CD4-positive, alpha-beta memory T cell (primary cell): Measurements from ENCODE around the gene GATM. TPM values are rescaled to one million over a fixed set of nuclear protein-coding genes. Genes with fewer than 3 reads are reported as not detected.
A peak's percentile ranks its signal among the peaks of the same experiment; 100 is the strongest.

Experiments used
- CTCF ChIA-PET: fragments of 350-600 bp; sonication (Branson Sonifier 250); formaldehyde crosslinking; loops from one replicate; lab custom pipeline; 2021; ENCODE audit warnings: inconsistent platforms; ENCODE audit not compliant: partially characterized antibody; lab: Charles Lee
- POLR2A ChIA-PET: fragments of 350-600 bp; sonication (Branson Sonifier 250); formaldehyde crosslinking; loops from one replicate; lab custom pipeline; 2021; ENCODE audit not compliant: partially characterized antibody; lab: Charles Lee
- DNase-seq, 5 donors: peaks; one replicate each; pipeline versions ENCODE4 v3.0.0 to v3.0.0-alpha.2; 2020 to 2022; ENCODE audit warnings: mixed read lengths in 1 of 5
- H3K27ac ChIP-seq: one replicate; pipeline ENCODE4 v1.7.0; 2013; ENCODE audit warnings: low read depth, low read length
- H3K27me3 ChIP-seq: 2 replicates; pipeline ENCODE4 v1.7.0; 2013; ENCODE audit warnings: mild to moderate bottlenecking, low read length, moderate library complexity; ENCODE audit not compliant: insufficient read depth
- H3K36me3 ChIP-seq: 2 replicates; pipeline ENCODE4 v1.7.0; 2013; ENCODE audit warnings: mild to moderate bottlenecking, low read length, moderate library complexity; ENCODE audit not compliant: insufficient read depth
- H3K4me1 ChIP-seq: 2 replicates; pipeline ENCODE4 v1.7.0; 2013; ENCODE audit warnings: mild to moderate bottlenecking, low read length, moderate library complexity; ENCODE audit not compliant: insufficient read depth
- H3K4me3 ChIP-seq, 2 donors: one replicate each; pipeline ENCODE4 v1.7.0; 2013; ENCODE audit warnings: low read length in 2 of 2, mild to moderate bottlenecking in 1 of 2
- H3K9me3 ChIP-seq, 2 donors: one replicate each; pipeline ENCODE4 v1.7.0; 2013; ENCODE audit warnings: low read length in 2 of 2, control low read depth in 1 of 2; ENCODE audit not compliant: control insufficient read depth in 1 of 2
- H3K27ac Mint-ChIP-seq, 7 donors: one replicate each; pipeline ENCODE4 v1.8.0; 2020 to 2021; ENCODE audit warnings: mixed read lengths in 7 of 7, mild to moderate bottlenecking in 6 of 7, inconsistent platforms in 3 of 7, moderate library complexity in 3 of 7
- H3K27me3 Mint-ChIP-seq, 2 donors: one replicate each; pipeline ENCODE4 v1.8.0; 2020 to 2021; ENCODE audit warnings: mixed read lengths in 2 of 2
- H3K36me3 Mint-ChIP-seq, 2 donors: one replicate each; pipeline ENCODE4 v1.8.0; 2020 to 2021; ENCODE audit warnings: mixed read lengths in 2 of 2, inconsistent platforms in 1 of 2, mild to moderate bottlenecking in 1 of 2
- H3K4me1 Mint-ChIP-seq, 4 donors: one replicate each; pipeline ENCODE4 v1.8.0; 2020 to 2021; ENCODE audit warnings: mixed read lengths in 4 of 4, mild to moderate bottlenecking in 1 of 4
- H3K4me3 Mint-ChIP-seq, 8 donors: one replicate each; pipeline ENCODE4 v1.8.0; 2020 to 2021; ENCODE audit warnings: mixed read lengths in 8 of 8, mild to moderate bottlenecking in 7 of 8, moderate library complexity in 6 of 8, inconsistent platforms in 3 of 8
- H3K9me3 Mint-ChIP-seq, 8 donors: one replicate each; pipeline ENCODE4 v1.8.0; 2020 to 2021; ENCODE audit warnings: mixed read lengths in 8 of 8, mild to moderate bottlenecking in 5 of 8, inconsistent platforms in 3 of 8, moderate library complexity in 1 of 8
- intact Hi-C: fragments of 100-400 bp; cut with micrococcal nuclease; formaldehyde crosslinking; loops from one replicate; pipeline ENCODE4 v1.15.1; 2023
- polyA plus RNA-seq, 2 donors: library from polyadenylated mRNA; unstranded; fragments of 300-500 nt; fragmentation: Illumina TruSeq; gene quantifications; one replicate each; pipeline ENCODE4 v1.2.3, GENCODE V29; 2021
- total RNA-seq, 2 experiments: library from RNA; stranded (reverse); gene quantifications; one replicate each; pipeline ENCODE4 v1.2.3, GENCODE V29; 2021

The GATM gene
- total and polyA plus RNA-seq, 4 experiments from 2014 or later: 0.26 to 1.6 (median 1.1) TPM; not detected in 1

- Mint-ChIP-seq H3K9me3 (no peaks in the 10 kb centered on the region), H3K27ac (no peak overlapping the region), H3K36me3 (no peaks in the 10 kb centered on the region), H3K4me3 (peak overlapping the region; percentile 14 to 79 (median 69)), H3K4me1 (peaks cover 5 to 22% (median 17%) of the 10 kb centered on the region in 4 donors), H3K27me3 (peaks cover 46% of the 10 kb centered on the region in 2 donors)
- ChIA-PET POLR2A (no interaction called here), CTCF (interaction anchor here (1.0 kb wide), 1 partner anchor 11 kb away, joined by 3 read pairs; no protein-coding TSS in a partner anchor)
- Histone ChIP-seq H3K4me1 (peaks cover 11% of the 10 kb centered on the region), H3K27me3 (peaks cover 45% of the 10 kb centered on the region), H3K36me3 (no peaks in the 10 kb centered on the region), H3K27ac (no peak overlapping the region), H3K9me3 (no peaks in the 10 kb centered on the region), H3K4me3 (no peak overlapping the region)
- intact Hi-C loops: no loop called here
- DNase-seq: no peak
Measured at GRCh38 chr15:45378913-45379262, 544 bp upstream of the GATM start.

- no peaks in the 10 kb centered on the region for H3K36me3 Mint-ChIP-seq
- H3K9me3 ChIP-seq: no peaks in the 10 kb centered on the region
- peaks cover 5 to 22% (median 17%) of the 10 kb centered on the region in 4 donors for H3K4me1 Mint-ChIP-seq
- intact Hi-C loops: no loop called here
- H3K27me3 ChIP-seq: peaks cover 45% of the 10 kb centered on the region
- H3K36me3 ChIP-seq: no peaks in the 10 kb centered on the region
- peak overlapping the region; percentile 73 to 87 (median 80) for H3K4me3 Mint-ChIP-seq
- no peak overlapping the region for H3K27ac Mint-ChIP-seq
- no peaks in the 10 kb centered on the region for H3K9me3 Mint-ChIP-seq
- POLR2A ChIA-PET: no interaction called here
- H3K4me1 ChIP-seq: peaks cover 11% of the 10 kb centered on the region
- H3K4me3 ChIP-seq: peak overlapping the region; percentile 36 to 37
- no peak overlapping the region for H3K27ac ChIP-seq
- H3K27me3 Mint-ChIP-seq: peaks cover 48 to 49% of the 10 kb centered on the region in 2 donors
- DNase-seq: no peak
- CTCF ChIA-PET: no interaction called here
Measured at GRCh38 chr15:45377609-45378148, 665 bp downstream of the GATM start.

- H3K27ac ChIP-seq: no peak overlapping the region
- Mint-ChIP-seq H3K4me1 (peaks cover 5 to 22% (median 17%) of the 10 kb centered on the region in 4 donors), H3K36me3 (no peaks in the 10 kb centered on the region), H3K27ac (no peak overlapping the region), H3K9me3 (no peaks in the 10 kb centered on the region), H3K27me3 (peaks cover 49 to 53% of the 10 kb centered on the region in 2 donors), H3K4me3 (peak overlapping the region; percentile 73 to 87 (median 80))
- DNase-seq: no peak
- ChIA-PET POLR2A (interaction anchor here (1.0 kb wide), 1 partner anchor 14 kb away, joined by 3 read pairs; no protein-coding TSS in a partner anchor), CTCF (no interaction called here)
- H3K27me3 ChIP-seq: peaks cover 45% of the 10 kb centered on the region
- H3K4me1 ChIP-seq: peaks cover 11% of the 10 kb centered on the region
- H3K4me3 ChIP-seq: no peak overlapping the region
- no peaks in the 10 kb centered on the region for H3K36me3 ChIP-seq
- no peaks in the 10 kb centered on the region for H3K9me3 ChIP-seq
- intact Hi-C loops: no loop called here
Measured at GRCh38 chr15:45376967-45377608, 1.3 kb downstream of the GATM start.

- peaks cover 11% of the 10 kb centered on the region for H3K4me1 ChIP-seq
- H3K4me3 ChIP-seq: no peak overlapping the region
- Mint-ChIP-seq H3K4me3 (peak overlapping the region; percentile 4 to 85 (median 56)), H3K9me3 (no peaks in the 10 kb centered on the region), H3K36me3 (no peaks in the 10 kb centered on the region), H3K27ac (no peak overlapping the region), H3K4me1 (peaks cover 5 to 22% (median 17%) of the 10 kb centered on the region in 4 donors), H3K27me3 (peaks cover 49 to 54% of the 10 kb centered on the region in 2 donors)
- no peak overlapping the region for H3K27ac ChIP-seq
- no peaks in the 10 kb centered on the region for H3K36me3 ChIP-seq
- POLR2A ChIA-PET: interaction anchor here (1.0 kb wide), 1 partner anchor 14 kb away, joined by 3 read pairs; no protein-coding TSS in a partner anchor
- no peaks in the 10 kb centered on the region for H3K9me3 ChIP-seq
- H3K27me3 ChIP-seq: peaks cover 45% of the 10 kb centered on the region
- CTCF ChIA-PET: no interaction called here
- DNase-seq: no peak
- intact Hi-C loops: no loop called here
Measured at GRCh38 chr15:45376300-45376928, 1.9 kb downstream of the GATM start.

- no peaks in the 10 kb centered on the region for H3K9me3 Mint-ChIP-seq
- no peaks in the 10 kb centered on the region for H3K36me3 Mint-ChIP-seq
- H3K27me3 Mint-ChIP-seq: peaks cover 49 to 55% of the 10 kb centered on the region in 2 donors
- Histone ChIP-seq H3K9me3 (no peaks in the 10 kb centered on the region), H3K27ac (no peak overlapping the region), H3K4me3 (no peak overlapping the region), H3K36me3 (no peaks in the 10 kb centered on the region), H3K27me3 (peaks cover 45% of the 10 kb centered on the region), H3K4me1 (peaks cover 11% of the 10 kb centered on the region)
- intact Hi-C loops: no loop called here
- DNase-seq: no peak
- peaks cover 5 to 22% (median 17%) of the 10 kb centered on the region in 4 donors for H3K4me1 Mint-ChIP-seq
- H3K4me3 Mint-ChIP-seq: peak overlapping the region in 3 of 8 donors; percentile 12 to 35 (median 14)
- ChIA-PET POLR2A (no interaction called here), CTCF (no interaction called here)
- H3K27ac Mint-ChIP-seq: no peak overlapping the region
Measured at GRCh38 chr15:45375836-45376235, 2.5 kb downstream of the GATM start.

DNA sequence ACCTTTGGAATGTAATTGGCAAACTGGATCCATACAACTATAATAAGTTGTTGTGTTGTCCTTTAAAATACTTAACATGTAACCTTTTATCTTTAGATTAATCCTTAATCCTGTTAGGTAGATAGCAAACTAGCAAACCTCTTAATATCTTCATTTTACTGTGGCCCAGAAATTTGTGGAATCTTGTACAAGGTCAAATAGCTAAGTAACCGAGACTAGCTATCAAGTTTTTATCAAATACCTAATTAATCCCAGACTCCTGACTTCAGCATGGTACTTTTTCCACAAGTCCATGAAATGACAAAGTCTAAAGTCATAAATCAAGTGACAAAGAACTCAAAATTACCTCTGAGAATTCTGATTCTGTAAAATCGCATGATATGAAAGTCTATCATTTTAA lies 4.4 kb downstream of the GATM start:
- no peak overlapping the region for H3K4me3 ChIP-seq
- ChIA-PET POLR2A (no interaction called here), CTCF (no interaction called here)
- intact Hi-C loops: no loop called here
- no peaks in the 10 kb centered on the region for H3K9me3 ChIP-seq
- DNase-seq: no peak
- Mint-ChIP-seq H3K36me3 (no peaks in the 10 kb centered on the region), H3K9me3 (no peaks in the 10 kb centered on the region), H3K27ac (no peak overlapping the region), H3K4me1 (peaks cover 5 to 22% (median 17%) of the 10 kb centered on the region in 4 donors), H3K4me3 (no peak overlapping the region), H3K27me3 (peaks cover 42 to 53% of the 10 kb centered on the region in 2 donors)
- no peaks in the 10 kb centered on the region for H3K36me3 ChIP-seq
- H3K4me1 ChIP-seq: peaks cover 11% of the 10 kb centered on the region
- no peak overlapping the region for H3K27ac ChIP-seq
- peaks cover 42% of the 10 kb centered on the region for H3K27me3 ChIP-seq
